ENCODE results near the gene KCNMA1.

DNA sequence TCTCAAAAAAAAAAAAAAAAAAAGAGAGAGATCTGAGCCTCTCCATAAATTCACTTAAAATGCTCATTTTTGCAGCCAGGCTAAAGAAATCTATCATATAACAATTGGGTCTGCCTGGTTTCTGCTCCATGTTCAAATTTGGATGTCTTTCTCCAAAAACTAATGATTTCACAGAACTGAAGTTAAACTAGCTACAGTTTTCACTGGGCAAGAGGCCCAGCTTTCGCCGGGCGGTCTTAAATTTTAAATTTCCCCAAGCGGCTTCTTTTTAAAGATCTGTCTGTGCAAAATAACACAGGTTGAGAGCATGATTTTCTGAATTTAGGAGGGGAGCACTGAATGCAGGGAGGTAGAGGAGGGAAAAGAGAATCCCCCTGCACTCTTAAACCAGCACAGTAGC is 603.4 kb downstream of the KCNMA1 start:
- TF ChIP-seq CTCF (IDR thresholded peaks at IDR 0.05): no peak
- TF ChIP-seq POLR2A (IDR thresholded peaks at IDR 0.05): no peak
